ENCODE results near the gene FLT3LG. TPM values are rescaled to one million over a fixed set of nuclear protein-coding genes. Genes with fewer than 3 reads are reported as not detected.
A peak's percentile ranks its signal among the peaks of the same experiment; 100 is the strongest.
"Not testable (repeated sequence)": the region's sequence is repeated elsewhere in the genome, so short reads cannot be mapped to it uniquely, and the experiment has no call there.

FLT3LG gene
- total RNA-seq, 1 donor from 2014 or later, result 13.1 TPM

DNA sequence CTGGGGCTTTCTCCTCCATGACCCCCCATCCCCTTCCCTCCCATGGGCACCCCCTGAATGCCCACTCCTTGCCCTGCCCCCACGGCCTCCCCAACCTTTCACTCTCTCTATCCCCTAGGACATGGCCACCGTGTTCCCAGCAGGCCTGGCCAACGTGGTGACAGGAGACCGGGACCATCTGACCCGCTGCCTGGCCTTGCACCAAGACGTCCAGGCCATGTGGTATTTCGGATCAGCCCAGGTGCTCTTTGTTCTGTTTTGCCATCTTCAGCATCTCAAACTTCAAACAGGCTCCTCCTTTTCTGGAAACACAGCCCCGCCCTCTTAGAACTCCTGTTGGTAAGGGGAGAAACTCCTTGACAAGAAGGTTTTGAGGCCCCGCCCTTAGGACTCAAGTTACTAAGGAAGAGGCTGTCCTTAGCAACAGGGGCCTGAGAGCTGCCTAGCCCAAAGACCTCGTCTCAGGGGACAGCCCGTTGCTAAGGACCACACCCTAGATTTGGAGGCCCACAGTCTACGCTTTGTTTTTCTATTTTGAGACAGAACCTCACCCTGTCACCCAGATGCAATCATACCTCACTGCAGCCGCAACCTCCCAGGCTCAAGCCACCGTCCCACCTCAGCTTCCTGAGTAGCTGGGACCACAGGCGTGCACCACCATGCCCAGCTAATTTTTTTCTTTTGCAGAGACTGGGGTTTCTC lies 5.1 kb upstream of the FLT3LG start:
- H3K9me3 Mint-ChIP-seq (ENCODE audit: unreplicated experiment), result peaks cover 3% of the 10 kb centered on the region
- peak overlapping the region; percentile 98 for H3K27ac Mint-ChIP-seq (ENCODE audit: unreplicated experiment)
- peak overlapping the region; percentile 70 for H3K4me3 Mint-ChIP-seq (ENCODE audit: unreplicated experiment)
- H3K4me1 Mint-ChIP-seq (ENCODE audit: low read depth, unreplicated experiment), result peaks cover 9% of the 10 kb centered on the region
- H3K27me3 Mint-ChIP-seq (ENCODE audit: unreplicated experiment), result peaks cover 6% of the 10 kb centered on the region
- TF ChIP-seq CTCF (IDR thresholded peaks at IDR 0.05; ENCODE audit: partially characterized antibody, unreplicated experiment), result no peak
- peak; percentile 80 for DNase-seq
- no peaks in the 10 kb centered on the region for H3K36me3 Mint-ChIP-seq (ENCODE audit: unreplicated experiment)

DNA sequence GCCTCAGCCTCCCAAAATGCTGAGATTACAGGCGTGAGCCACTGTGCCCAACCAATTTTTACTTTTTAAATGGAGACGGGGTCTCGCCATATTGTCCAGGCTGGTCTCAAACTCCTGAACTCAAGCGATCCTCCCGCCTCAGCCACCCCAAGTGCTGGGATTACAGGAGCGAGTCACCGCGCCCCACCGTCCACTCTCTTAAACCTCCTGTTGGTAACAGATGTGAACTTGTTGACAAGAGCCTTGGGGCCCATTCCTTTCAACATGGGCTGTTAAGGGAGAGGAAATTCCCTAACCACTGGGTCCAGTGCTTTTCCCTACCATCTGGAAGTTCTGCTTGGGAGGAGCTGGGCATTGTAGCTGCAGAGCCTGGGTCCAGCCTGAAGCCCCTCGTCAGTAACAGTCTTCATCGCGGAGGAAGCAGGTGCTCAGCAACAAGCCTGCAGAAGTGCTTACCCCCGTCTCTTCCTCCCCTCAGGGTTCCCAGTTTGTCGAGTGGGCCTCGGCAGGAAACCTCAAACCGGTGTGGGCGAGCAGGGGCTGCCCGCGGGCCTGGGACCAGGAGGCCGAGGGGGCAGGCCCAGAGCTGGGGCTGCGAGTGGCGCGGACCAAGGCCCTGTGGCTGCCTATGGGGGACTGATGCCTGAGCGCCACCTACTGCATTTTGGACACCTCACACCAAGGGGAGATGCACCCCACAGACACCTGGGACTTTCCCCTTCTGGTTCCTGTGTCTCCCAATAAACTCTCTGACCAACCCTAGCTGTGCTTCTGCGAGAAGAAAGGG lies 4.0 kb upstream of the FLT3LG start:
- Mint-ChIP-seq H3K27me3 (ENCODE audit: unreplicated experiment) (peaks cover 9% of the 10 kb centered on the region), H3K9me3 (ENCODE audit: unreplicated experiment) (peaks cover 3% of the 10 kb centered on the region), H3K4me3 (ENCODE audit: unreplicated experiment) (no peak overlapping the region), H3K36me3 (ENCODE audit: unreplicated experiment) (no peaks in the 10 kb centered on the region), H3K27ac (ENCODE audit: unreplicated experiment) (peak overlapping the region; percentile 91), H3K4me1 (ENCODE audit: low read depth, unreplicated experiment) (peaks cover 11% of the 10 kb centered on the region)
- peak; percentile 47 for DNase-seq
- TF ChIP-seq CTCF (IDR thresholded peaks at IDR 0.05; ENCODE audit: partially characterized antibody, unreplicated experiment), result no peak

GRCh38 chr19:49470615-49470978 lies 3.4 kb upstream of the FLT3LG start:
- H3K4me1 Mint-ChIP-seq (ENCODE audit: low read depth, unreplicated experiment), result peaks cover 11% of the 10 kb centered on the region
- H3K27me3 Mint-ChIP-seq (ENCODE audit: unreplicated experiment), result peaks cover 9% of the 10 kb centered on the region
- H3K27ac Mint-ChIP-seq (ENCODE audit: unreplicated experiment), result peak overlapping the region; percentile 91
- no peaks in the 10 kb centered on the region for H3K36me3 Mint-ChIP-seq (ENCODE audit: unreplicated experiment)
- peaks cover 3% of the 10 kb centered on the region for H3K9me3 Mint-ChIP-seq (ENCODE audit: unreplicated experiment)
- no peak for DNase-seq
- H3K4me3 Mint-ChIP-seq (ENCODE audit: unreplicated experiment), result no peak overlapping the region
- no peak for TF ChIP-seq CTCF (IDR thresholded peaks at IDR 0.05; ENCODE audit: partially characterized antibody, unreplicated experiment)

DNA sequence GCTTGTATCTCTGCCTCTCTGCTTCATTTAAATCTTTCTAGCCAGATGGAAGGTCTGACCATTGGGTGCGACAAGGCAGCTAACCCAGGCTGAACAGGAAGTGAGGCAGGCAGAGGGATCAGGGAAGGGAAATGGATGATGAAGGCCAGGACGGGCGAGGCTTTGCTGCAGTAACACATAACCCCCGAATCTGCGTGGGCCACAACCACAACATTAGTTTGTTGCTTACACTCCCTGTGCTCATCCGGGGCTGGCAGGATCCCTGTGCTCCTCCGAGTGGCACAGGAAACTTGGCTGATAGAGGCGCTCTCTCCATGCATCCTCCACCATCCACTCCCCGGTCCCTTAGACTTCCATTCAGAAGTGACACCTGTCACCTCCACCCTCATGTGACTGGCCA lies 1.1 kb upstream of the FLT3LG start:
- no peak for DNase-seq
- Mint-ChIP-seq H3K4me3 (ENCODE audit: unreplicated experiment) (no peak overlapping the region), H3K4me1 (ENCODE audit: low read depth, unreplicated experiment) (peaks cover 13% of the 10 kb centered on the region), H3K27ac (ENCODE audit: unreplicated experiment) (peak overlapping the region; percentile 69), H3K27me3 (ENCODE audit: unreplicated experiment) (peaks cover 12% of the 10 kb centered on the region), H3K36me3 (ENCODE audit: unreplicated experiment) (no peaks in the 10 kb centered on the region), H3K9me3 (ENCODE audit: unreplicated experiment) (peaks cover 3% of the 10 kb centered on the region)
- TF ChIP-seq CTCF (IDR thresholded peaks at IDR 0.05; ENCODE audit: partially characterized antibody, unreplicated experiment), result no peak

DNA sequence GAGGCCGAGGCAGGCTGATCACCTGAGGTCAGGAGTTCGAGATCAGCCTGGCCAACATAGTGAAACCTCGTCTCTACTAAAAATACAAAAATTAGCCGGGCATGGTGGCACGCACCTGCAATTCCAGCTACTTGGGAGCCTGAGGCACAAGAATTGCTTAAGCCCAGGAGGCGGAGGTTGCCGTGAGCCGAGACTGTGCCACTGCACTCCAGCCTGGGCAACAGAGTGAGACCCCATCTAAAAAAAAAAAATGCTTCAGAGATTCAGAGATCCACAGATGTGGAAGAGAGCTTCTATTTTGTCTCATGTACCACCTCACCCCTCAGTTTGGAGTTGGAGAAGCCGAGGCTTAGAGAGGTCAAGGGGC lies 531 bp upstream of the FLT3LG start:
- not testable (repeated sequence) for DNase-seq; H3K4me3 Mint-ChIP-seq (ENCODE audit: unreplicated experiment); H3K36me3 Mint-ChIP-seq (ENCODE audit: unreplicated experiment); H3K9me3 Mint-ChIP-seq (ENCODE audit: unreplicated experiment)
- Mint-ChIP-seq H3K4me1 (ENCODE audit: low read depth, unreplicated experiment) (peaks cover 13% of the 10 kb centered on the region), H3K27me3 (ENCODE audit: unreplicated experiment) (peaks cover 12% of the 10 kb centered on the region), H3K27ac (ENCODE audit: unreplicated experiment) (peak overlapping the region; percentile 69)
